DMS114 treated with DMSO at 0.1 percent for 48 hours (cell line): ENCODE data around the gene NPAS1.
"Not testable (repeated sequence)": the region's sequence is repeated elsewhere in the genome, so short reads cannot be mapped to it uniquely, and the experiment has no call there.

Source experiments
- DNase-seq: peaks from one replicate; lab custom pipeline; 2025; ENCODE audit not compliant: unreplicated experiment; lab: John Stamatoyannopoulos, UW

NPAS1 gene

GRCh38 chr19:46988614-46989230, 30.9 kb upstream of the NPAS1 start:
- no peak for DNase-seq

- DNase-seq, result peak; percentile 16
Measured at GRCh38 chr19:46990991-46991676, 28.5 kb upstream of the NPAS1 start.

GRCh38 chr19:46992699-46993535, 26.7 kb upstream of the NPAS1 start:
- no peak for DNase-seq

- DNase-seq, result no peak
Measured at GRCh38 chr19:46993622-46994021, 26.0 kb upstream of the NPAS1 start.

- DNase-seq, result no peak
Measured at GRCh38 chr19:46994141-46994686, 25.4 kb upstream of the NPAS1 start.

- DNase-seq, result no peak
Measured at GRCh38 chr19:46995492-46995891, 24.1 kb upstream of the NPAS1 start.

GRCh38 chr19:46998445-46999125, 21.1 kb upstream of the NPAS1 start:
- no peak for DNase-seq

- no peak for DNase-seq
Measured at GRCh38 chr19:46999377-46999776, 20.3 kb upstream of the NPAS1 start.

- no peak for DNase-seq
Measured at GRCh38 chr19:46999878-47000277, 19.8 kb upstream of the NPAS1 start.

- DNase-seq, result no peak
Measured at GRCh38 chr19:47000373-47000772, 19.3 kb upstream of the NPAS1 start.

GRCh38 chr19:47001584-47001983, 18.1 kb upstream of the NPAS1 start:
- DNase-seq, result no peak

GRCh38 chr19:47002106-47002766, 17.4 kb upstream of the NPAS1 start:
- DNase-seq, result no peak

GRCh38 chr19:47002853-47003610, 16.6 kb upstream of the NPAS1 start:
- no peak for DNase-seq

GRCh38 chr19:47003611-47004465, 15.8 kb upstream of the NPAS1 start:
- no peak for DNase-seq

- DNase-seq, result no peak
Measured at GRCh38 chr19:47005164-47005641, 14.4 kb upstream of the NPAS1 start.

GRCh38 chr19:47005873-47006272, 13.8 kb upstream of the NPAS1 start:
- no peak for DNase-seq

- DNase-seq, result no peak
Measured at GRCh38 chr19:47006496-47006895, 13.1 kb upstream of the NPAS1 start.

GRCh38 chr19:47010549-47010948, 9.1 kb upstream of the NPAS1 start:
- not testable (repeated sequence) for DNase-seq

- DNase-seq, result no peak
Measured at GRCh38 chr19:47012617-47013016, 7.0 kb upstream of the NPAS1 start.
